NT2/D1 (cell line): ENCODE measurements around the gene GRK5.

Experiments used
- DNase-seq: peaks from one replicate; pipeline ENCODE4 v3.0.0-alpha.2; 2011; ENCODE audit warnings: low read depth, low spot score
- H3K27me3 ChIP-seq: 2 replicates; pipeline ENCODE4 v1.6.0; 2011; ENCODE audit warnings: mild to moderate bottlenecking; ENCODE audit not compliant: insufficient read length, insufficient read depth
- H3K36me3 ChIP-seq: 2 replicates; pipeline ENCODE4 v1.6.1; 2011; ENCODE audit warnings: mild to moderate bottlenecking, low read length, mixed read lengths; ENCODE audit not compliant: insufficient read depth, insufficient read length
- H3K4me1 ChIP-seq: 2 replicates; pipeline ENCODE4 v1.5.1; 2011; ENCODE audit not compliant: insufficient read depth, insufficient read length
- H3K4me3 ChIP-seq: 2 replicates; pipeline ENCODE4 v1.5.1; 2011; ENCODE audit warnings: low read depth; ENCODE audit not compliant: insufficient read length
- H3K9ac ChIP-seq: 2 replicates; pipeline ENCODE4 v1.6.0; 2011; ENCODE audit warnings: low read depth; ENCODE audit not compliant: insufficient read length
- H3K9me3 ChIP-seq: 2 replicates; pipeline ENCODE4 v1.5.1; 2011; ENCODE audit warnings: mild to moderate bottlenecking, low read length; ENCODE audit not compliant: insufficient read depth
- SUZ12 ChIP-seq: IDR thresholded peaks from 2 replicates; pipeline ENCODE4 v1.6.1; 2011; ENCODE audit not compliant: insufficient read length, insufficient read depth; ENCODE audit errors: extremely low read depth
- YY1 ChIP-seq: IDR thresholded peaks from 2 replicates; pipeline ENCODE4 v1.6.1; 2011; ENCODE audit not compliant: insufficient read length, insufficient read depth
- ZNF274 ChIP-seq: IDR thresholded peaks from 2 replicates; pipeline ENCODE4 v1.6.1; 2011; ENCODE audit warnings: mild to moderate bottlenecking, low read depth, low read length

GRK5 gene

GRCh38 chr10:119505131-119505551 is 297.8 kb downstream of the GRK5 start:
- Histone ChIP-seq H3K36me3 (peaks cover 7% of the 10 kb centered on the region), H3K9ac (no peak overlapping the region), H3K4me1 (no peaks in the 10 kb centered on the region), H3K27me3 (no peaks in the 10 kb centered on the region), H3K9me3 (no peaks in the 10 kb centered on the region), H3K4me3 (no peak overlapping the region)
- no peak for TF ChIP-seq YY1
- no peak for TF ChIP-seq ZNF274
- no peak for TF ChIP-seq SUZ12
- DNase-seq = no peak
